Body of pancreas (tissue), 4 donors: ENCODE data around the gene PTPN1.

Experiments used
- POLR2A ChIP-seq, 3 donors: fragments of 450-650 bp; IDR thresholded peaks; one replicate each; pipeline ENCODE4 v1.6.1; 2016; ENCODE audit warnings: antibody characterized with exemption in 3 of 3, mild to moderate bottlenecking in 2 of 3
- TF ChIP-seq, protein P1 (sequence below), 7 experiments: fragments of 450-650 bp in 4 of 7; fragments of 200-600 bp in 3 of 7; sonication (generic) in 3 of 7; IDR thresholded peaks; one replicate each; pipeline ENCODE4 v1.5.1; 2016 to 2019; ENCODE audit warnings: antibody characterized with exemption in 7 of 7

- no peak for TF ChIP-seq POLR2A (IDR thresholded peaks at IDR 0.05)
- TF ChIP-seq, protein P1, sequence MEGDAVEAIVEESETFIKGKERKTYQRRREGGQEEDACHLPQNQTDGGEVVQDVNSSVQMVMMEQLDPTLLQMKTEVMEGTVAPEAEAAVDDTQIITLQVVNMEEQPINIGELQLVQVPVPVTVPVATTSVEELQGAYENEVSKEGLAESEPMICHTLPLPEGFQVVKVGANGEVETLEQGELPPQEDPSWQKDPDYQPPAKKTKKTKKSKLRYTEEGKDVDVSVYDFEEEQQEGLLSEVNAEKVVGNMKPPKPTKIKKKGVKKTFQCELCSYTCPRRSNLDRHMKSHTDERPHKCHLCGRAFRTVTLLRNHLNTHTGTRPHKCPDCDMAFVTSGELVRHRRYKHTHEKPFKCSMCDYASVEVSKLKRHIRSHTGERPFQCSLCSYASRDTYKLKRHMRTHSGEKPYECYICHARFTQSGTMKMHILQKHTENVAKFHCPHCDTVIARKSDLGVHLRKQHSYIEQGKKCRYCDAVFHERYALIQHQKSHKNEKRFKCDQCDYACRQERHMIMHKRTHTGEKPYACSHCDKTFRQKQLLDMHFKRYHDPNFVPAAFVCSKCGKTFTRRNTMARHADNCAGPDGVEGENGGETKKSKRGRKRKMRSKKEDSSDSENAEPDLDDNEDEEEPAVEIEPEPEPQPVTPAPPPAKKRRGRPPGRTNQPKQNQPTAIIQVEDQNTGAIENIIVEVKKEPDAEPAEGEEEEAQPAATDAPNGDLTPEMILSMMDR (IDR thresholded peaks at IDR 0.05), result no peak
Observed at GRCh38 chr20:50467174-50467573, 43.0 kb upstream of the PTPN1 start.
